ENCODE results near the gene GLB1L2.
"Not testable (repeated sequence)": the region's sequence is repeated elsewhere in the genome, so short reads cannot be mapped to it uniquely, and the experiment has no call there.

The GLB1L2 gene

GRCh38 chr11:134317103-134317502, 14.7 kb upstream of the GLB1L2 start:
- no peak for DNase-seq (ENCODE audit: low read depth in 1 of 2, low spot score in 1 of 2)
- Histone ChIP-seq H3K27me3 (ENCODE audit: insufficient read depth, poor library complexity, severe bottlenecking) (no peaks in the 10 kb centered on the region), H3K4me3 (replicated peaks; ENCODE audit: insufficient read depth, low read length) (no peak overlapping the region), H3K27ac (replicated peaks) (no peak overlapping the region)
- TF ChIP-seq POLR2AphosphoS5 (IDR thresholded peaks at IDR 0.05; ENCODE audit: low read depth) (no peak), GABPA (IDR thresholded peaks at IDR 0.05; ENCODE audit: low read depth) (no peak), CTCF (IDR thresholded peaks at IDR 0.05; ENCODE audit: insufficient read depth, low read length) (no peak), REST (IDR thresholded peaks at IDR 0.05; ENCODE audit: insufficient replicate concordance, low read depth) (no peak), SPI1 (IDR thresholded peaks at IDR 0.05; ENCODE audit: borderline replicate concordance, low read depth) (no peak)

- H3K27me3 ChIP-seq (ENCODE audit: insufficient read depth, poor library complexity, severe bottlenecking); H3K27ac ChIP-seq (replicated peaks); DNase-seq (ENCODE audit: low read depth in 1 of 2, low spot score in 1 of 2): not testable (repeated sequence)
Measured at GRCh38 chr11:134321373-134321772, 10.4 kb upstream of the GLB1L2 start.

GRCh38 chr11:134322553-134322952, 9.2 kb upstream of the GLB1L2 start:
- Histone ChIP-seq H3K4me3 (replicated peaks; ENCODE audit: insufficient read depth, low read length) (no peak overlapping the region), H3K27ac (replicated peaks) (no peak overlapping the region), H3K27me3 (ENCODE audit: insufficient read depth, poor library complexity, severe bottlenecking) (no peaks in the 10 kb centered on the region)
- DNase-seq (ENCODE audit: low read depth in 1 of 2, low spot score in 1 of 2), result no peak
- TF ChIP-seq CTCF (IDR thresholded peaks at IDR 0.05; ENCODE audit: insufficient read depth, low read length) (no peak), SPI1 (IDR thresholded peaks at IDR 0.05; ENCODE audit: borderline replicate concordance, low read depth) (no peak), GABPA (IDR thresholded peaks at IDR 0.05; ENCODE audit: low read depth) (no peak), POLR2AphosphoS5 (IDR thresholded peaks at IDR 0.05; ENCODE audit: low read depth) (no peak), REST (IDR thresholded peaks at IDR 0.05; ENCODE audit: insufficient replicate concordance, low read depth) (no peak)

More at GRCh38 chr11:134321373-134321772, 10.4 kb upstream of the GLB1L2 start:
- H3K4me3 ChIP-seq (replicated peaks; ENCODE audit: insufficient read depth, low read length), result not testable (repeated sequence)

GRCh38 chr11:134328433-134328832, 3.4 kb upstream of the GLB1L2 start:
- H3K27ac ChIP-seq (replicated peaks), result no peak overlapping the region
- TF ChIP-seq GABPA (IDR thresholded peaks at IDR 0.05; ENCODE audit: low read depth) (no peak), CTCF (IDR thresholded peaks at IDR 0.05; ENCODE audit: insufficient read depth, low read length) (no peak), SPI1 (IDR thresholded peaks at IDR 0.05; ENCODE audit: borderline replicate concordance, low read depth) (no peak)
- peaks cover 20% of the 10 kb centered on the region for H3K27me3 ChIP-seq (ENCODE audit: insufficient read depth, poor library complexity, severe bottlenecking)
- DNase-seq (ENCODE audit: low read depth in 1 of 2, low spot score in 1 of 2), result no peak
- no peak overlapping the region for H3K4me3 ChIP-seq (replicated peaks; ENCODE audit: insufficient read depth, low read length)
